Activated B cell treated with CpG ODN at 0.5 μM for 24 hours (primary cell): Measurements from ENCODE around the gene FOXK1. TPM values are rescaled to one million over a fixed set of nuclear protein-coding genes. Genes with fewer than 3 reads are reported as not detected.
A peak's percentile ranks its signal among the peaks of the same experiment; 100 is the strongest.

Experiments
- ATAC-seq: fragments of 200-7000 bp; cut with Tn5 transposase; one replicate; pipeline ENCODE4 v1.10.0; 2021; ENCODE audit warnings: low read depth, mild to moderate bottlenecking, moderate library complexity
- CTCF ChIA-PET: fragments of 350-600 bp; sonication (Branson Sonifier 250); formaldehyde crosslinking; loops from one replicate; lab custom pipeline; 2021; ENCODE audit warnings: antibody characterized with exemption; lab: Charles Lee
- POLR2A ChIA-PET: fragments of 350-600 bp; sonication (Branson Sonifier 250); formaldehyde crosslinking; loops from one replicate; lab custom pipeline; 2021; ENCODE audit warnings: antibody characterized with exemption; lab: Charles Lee
- DNase-seq: peaks from one replicate; pipeline ENCODE4 v3.0.0; 2022
- H3K27ac Mint-ChIP-seq: one replicate; pipeline ENCODE4 v1.8.0; 2020; ENCODE audit warnings: mixed read lengths
- H3K27me3 Mint-ChIP-seq: one replicate; pipeline ENCODE4 v1.8.0; 2021; ENCODE audit warnings: mixed read lengths
- H3K36me3 Mint-ChIP-seq: one replicate; pipeline ENCODE4 v1.8.0; 2021; ENCODE audit warnings: low read depth, mixed read lengths
- H3K4me1 Mint-ChIP-seq: one replicate; pipeline ENCODE4 v1.8.0; 2021; ENCODE audit warnings: mixed read lengths
- H3K4me3 Mint-ChIP-seq: one replicate; pipeline ENCODE4 v1.8.0; 2020; ENCODE audit warnings: mild to moderate bottlenecking, mixed read lengths
- H3K9me3 Mint-ChIP-seq: one replicate; pipeline ENCODE4 v1.8.0; 2020; ENCODE audit warnings: mixed read lengths
- intact Hi-C: fragments of 100-400 bp; cut with micrococcal nuclease; formaldehyde crosslinking; loops from one replicate; pipeline ENCODE4 v1.15.1; 2024
- total RNA-seq: library from RNA; stranded (reverse); gene quantifications from 2 replicates; pipeline ENCODE4 v1.2.3, GENCODE V29; 2022
- TF ChIP-seq, protein P1 (sequence below): fragments of 200-600 bp; IDR thresholded peaks from one replicate; pipeline ENCODE4 v1.8.0; 2022; ENCODE audit warnings: antibody characterized with exemption, mild to moderate bottlenecking

Gene FOXK1
- total RNA-seq, 1 donor from 2014 or later: 42.7 TPM

DNA sequence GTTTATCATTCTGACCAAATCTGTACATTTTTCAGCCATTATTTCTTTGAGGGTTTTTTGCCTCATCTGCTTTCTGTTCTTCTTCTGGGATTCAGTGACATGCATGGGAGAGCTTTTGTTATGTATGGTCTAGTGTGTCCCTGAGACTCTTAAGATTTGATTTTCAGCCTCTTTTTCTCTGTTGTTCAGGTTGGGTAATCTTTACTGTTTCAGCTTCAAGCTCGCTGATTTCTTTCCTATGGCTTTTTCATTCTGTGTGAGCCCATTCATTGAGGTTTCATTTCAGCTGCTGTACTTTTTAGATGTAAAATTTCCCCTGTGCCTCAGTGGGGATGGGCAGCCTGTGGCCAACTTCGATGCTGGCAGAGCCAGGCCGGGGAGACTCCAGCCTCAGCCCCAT lies 38.1 kb downstream of the FOXK1 start:
- TF ChIP-seq, protein P1, sequence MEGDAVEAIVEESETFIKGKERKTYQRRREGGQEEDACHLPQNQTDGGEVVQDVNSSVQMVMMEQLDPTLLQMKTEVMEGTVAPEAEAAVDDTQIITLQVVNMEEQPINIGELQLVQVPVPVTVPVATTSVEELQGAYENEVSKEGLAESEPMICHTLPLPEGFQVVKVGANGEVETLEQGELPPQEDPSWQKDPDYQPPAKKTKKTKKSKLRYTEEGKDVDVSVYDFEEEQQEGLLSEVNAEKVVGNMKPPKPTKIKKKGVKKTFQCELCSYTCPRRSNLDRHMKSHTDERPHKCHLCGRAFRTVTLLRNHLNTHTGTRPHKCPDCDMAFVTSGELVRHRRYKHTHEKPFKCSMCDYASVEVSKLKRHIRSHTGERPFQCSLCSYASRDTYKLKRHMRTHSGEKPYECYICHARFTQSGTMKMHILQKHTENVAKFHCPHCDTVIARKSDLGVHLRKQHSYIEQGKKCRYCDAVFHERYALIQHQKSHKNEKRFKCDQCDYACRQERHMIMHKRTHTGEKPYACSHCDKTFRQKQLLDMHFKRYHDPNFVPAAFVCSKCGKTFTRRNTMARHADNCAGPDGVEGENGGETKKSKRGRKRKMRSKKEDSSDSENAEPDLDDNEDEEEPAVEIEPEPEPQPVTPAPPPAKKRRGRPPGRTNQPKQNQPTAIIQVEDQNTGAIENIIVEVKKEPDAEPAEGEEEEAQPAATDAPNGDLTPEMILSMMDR: no peak
- no peak for DNase-seq
- peaks cover 52% of the 10 kb centered on the region for H3K4me1 Mint-ChIP-seq
- H3K36me3 Mint-ChIP-seq: peaks cover 30% of the 10 kb centered on the region
- H3K27ac Mint-ChIP-seq: peak overlapping the region; percentile 50
- no peaks in the 10 kb centered on the region for H3K27me3 Mint-ChIP-seq
- POLR2A ChIA-PET: interaction anchor here (1.2 to 1.7 kb wide), 2 partner anchors 36 to 55 kb away, joined by 5 read pairs; partner anchors contain the start of gene AP5Z1
- H3K9me3 Mint-ChIP-seq: no peaks in the 10 kb centered on the region
- H3K4me3 Mint-ChIP-seq: no peak overlapping the region
- no peak for ATAC-seq
- CTCF ChIA-PET: no interaction called here
- intact Hi-C loops: no loop called here

DNA sequence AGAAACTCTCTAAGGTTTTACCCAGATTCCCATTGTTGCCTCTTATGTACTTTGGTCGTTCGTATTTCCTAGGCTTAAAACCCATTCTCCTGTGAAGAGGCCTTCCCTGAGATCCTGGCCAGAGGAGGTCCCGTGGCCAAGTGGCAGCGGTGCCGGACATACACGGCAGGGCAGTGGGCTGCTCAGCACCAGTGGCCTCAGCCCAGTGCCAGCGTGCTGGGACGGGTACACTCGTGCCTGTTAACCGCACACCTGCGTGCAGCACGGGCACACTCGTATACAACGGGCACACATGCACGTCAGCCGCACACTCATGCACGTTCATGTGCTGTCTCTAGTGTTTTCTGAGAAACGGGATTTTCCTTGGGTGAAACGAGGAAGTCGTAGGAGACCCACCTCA lies 40.2 kb downstream of the FOXK1 start:
- TF ChIP-seq, protein P1: no peak
- ChIA-PET CTCF (no interaction called here), POLR2A (no interaction called here)
- intact Hi-C loops: no loop called here
- Mint-ChIP-seq H3K36me3 (peaks cover 27% of the 10 kb centered on the region), H3K27me3 (no peaks in the 10 kb centered on the region), H3K27ac (no peak overlapping the region), H3K9me3 (no peaks in the 10 kb centered on the region), H3K4me3 (no peak overlapping the region), H3K4me1 (peaks cover 56% of the 10 kb centered on the region)
- DNase-seq (no peak), ATAC-seq (no peak)

DNA sequence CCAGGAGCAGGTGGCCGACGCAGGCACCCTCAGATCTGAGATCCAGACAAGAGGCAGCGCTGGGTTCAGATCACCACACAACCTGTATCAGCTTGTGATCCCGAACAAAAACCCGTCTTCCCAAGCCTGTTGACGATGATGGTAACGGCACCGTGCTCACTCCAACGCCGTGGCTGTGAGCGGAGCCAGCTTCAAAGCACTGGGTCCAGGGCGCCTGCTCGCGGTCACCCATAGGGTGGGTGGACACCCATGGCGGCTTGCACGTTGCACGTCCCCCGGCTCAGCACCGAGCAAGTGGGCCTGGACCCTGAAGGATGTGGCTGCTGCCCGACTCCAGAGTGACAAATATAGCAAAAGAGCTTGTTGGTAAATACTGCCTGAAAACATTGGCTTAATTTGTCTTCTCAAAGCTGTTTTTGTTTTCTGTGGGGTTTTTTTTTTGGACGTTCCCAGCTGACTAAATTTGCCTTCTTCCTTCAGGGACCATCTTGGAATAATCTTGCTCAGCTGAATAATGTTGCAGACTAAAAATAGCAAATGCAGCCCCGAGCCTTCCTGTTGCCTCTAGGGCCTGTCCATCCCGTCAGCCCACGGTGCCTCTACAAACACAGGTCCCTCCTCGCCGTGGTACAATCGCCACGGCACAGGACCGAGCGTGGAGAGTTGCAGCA lies 41.0 kb downstream of the FOXK1 start:
- ATAC-seq: no peak
- no peak for DNase-seq
- TF ChIP-seq, protein P1: no peak
- H3K27ac Mint-ChIP-seq: no peak overlapping the region
- ChIA-PET POLR2A (interaction anchor here (0.5 to 2.5 kb wide), 2 partner anchors 10 to 52 kb away, joined by 3 to 17 read pairs; partner anchors contain the start of gene AP5Z1), CTCF (no interaction called here)
- H3K4me3 Mint-ChIP-seq: no peak overlapping the region
- intact Hi-C loops: no loop called here
- H3K9me3 Mint-ChIP-seq: no peaks in the 10 kb centered on the region
- peaks cover 25% of the 10 kb centered on the region for H3K36me3 Mint-ChIP-seq
- H3K4me1 Mint-ChIP-seq: peaks cover 56% of the 10 kb centered on the region
- no peaks in the 10 kb centered on the region for H3K27me3 Mint-ChIP-seq

DNA sequence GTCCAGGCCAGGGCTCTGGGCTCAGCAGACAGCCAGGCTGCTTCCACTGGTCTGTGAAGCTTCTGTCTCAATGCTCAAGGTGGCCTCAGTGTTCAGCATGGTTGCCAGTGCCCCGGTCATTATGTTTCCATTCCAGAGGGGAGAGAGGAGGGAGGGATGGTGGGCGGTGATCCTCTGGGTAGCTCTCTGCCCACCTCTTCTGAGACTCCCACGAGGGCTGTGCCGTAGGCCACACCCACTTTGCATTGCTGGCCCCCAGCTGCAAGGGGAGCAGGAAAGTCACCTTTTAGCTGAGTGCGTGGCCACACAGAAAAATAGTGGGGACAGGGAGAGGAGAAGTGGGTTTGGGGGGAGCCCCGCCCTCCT lies 42.5 kb downstream of the FOXK1 start:
- intact Hi-C loops: loop anchor here (1.0 kb wide), 4 partner anchors 12 to 83 kb away; partner anchors contain the start of gene AP5Z1
- ChIA-PET POLR2A (interaction anchor here (0.9 to 2.5 kb wide), 5 partner anchors 12 to 83 kb away, joined by 6 to 21 read pairs (median 10); partner anchors contain the start of gene AP5Z1), CTCF (interaction anchor here (1.4 to 2.5 kb wide), 2 partner anchors 12 to 32 kb away, joined by 3 to 6 read pairs; no protein-coding TSS in a partner anchor)
- no peaks in the 10 kb centered on the region for H3K9me3 Mint-ChIP-seq
- peak; percentile 22 for ATAC-seq
- peaks cover 29% of the 10 kb centered on the region for H3K36me3 Mint-ChIP-seq
- no peak for DNase-seq
- peak overlapping the region; percentile 90 for H3K4me3 Mint-ChIP-seq
- peak overlapping the region; percentile 84 for H3K27ac Mint-ChIP-seq
- no peaks in the 10 kb centered on the region for H3K27me3 Mint-ChIP-seq
- TF ChIP-seq, protein P1: no peak
- peaks cover 55% of the 10 kb centered on the region for H3K4me1 Mint-ChIP-seq
